ENCODE data around the gene PRKCD.

GRCh38 chr3:53111822-53112221, 49.2 kb upstream of the PRKCD start:
- TF ChIP-seq, protein P1, sequence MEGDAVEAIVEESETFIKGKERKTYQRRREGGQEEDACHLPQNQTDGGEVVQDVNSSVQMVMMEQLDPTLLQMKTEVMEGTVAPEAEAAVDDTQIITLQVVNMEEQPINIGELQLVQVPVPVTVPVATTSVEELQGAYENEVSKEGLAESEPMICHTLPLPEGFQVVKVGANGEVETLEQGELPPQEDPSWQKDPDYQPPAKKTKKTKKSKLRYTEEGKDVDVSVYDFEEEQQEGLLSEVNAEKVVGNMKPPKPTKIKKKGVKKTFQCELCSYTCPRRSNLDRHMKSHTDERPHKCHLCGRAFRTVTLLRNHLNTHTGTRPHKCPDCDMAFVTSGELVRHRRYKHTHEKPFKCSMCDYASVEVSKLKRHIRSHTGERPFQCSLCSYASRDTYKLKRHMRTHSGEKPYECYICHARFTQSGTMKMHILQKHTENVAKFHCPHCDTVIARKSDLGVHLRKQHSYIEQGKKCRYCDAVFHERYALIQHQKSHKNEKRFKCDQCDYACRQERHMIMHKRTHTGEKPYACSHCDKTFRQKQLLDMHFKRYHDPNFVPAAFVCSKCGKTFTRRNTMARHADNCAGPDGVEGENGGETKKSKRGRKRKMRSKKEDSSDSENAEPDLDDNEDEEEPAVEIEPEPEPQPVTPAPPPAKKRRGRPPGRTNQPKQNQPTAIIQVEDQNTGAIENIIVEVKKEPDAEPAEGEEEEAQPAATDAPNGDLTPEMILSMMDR (IDR thresholded peaks at IDR 0.05), result no peak
- TF ChIP-seq POLR2A (IDR thresholded peaks at IDR 0.05), result no peak

Data from lower leg skin (tissue), 3 donors.